GM23248 (cell line): ENCODE data around the gene GABBR1.

Source experiments
- EZH2 ChIP-seq: fragments of 200-600 bp; sonication (generic); IDR thresholded peaks from 2 replicates; pipeline ENCODE4 v1.6.1; 2018; ENCODE audit warnings: antibody characterized with exemption, mild to moderate bottlenecking; ENCODE audit not compliant: insufficient read depth, poor library complexity, severe bottlenecking
- EZH2phosphoT487 ChIP-seq: fragments of 200-600 bp; sonication (generic); IDR thresholded peaks from 2 replicates; pipeline ENCODE4 v1.6.1; 2018; ENCODE audit warnings: antibody characterized with exemption, moderate library complexity, mild to moderate bottlenecking, low read depth; ENCODE audit not compliant: insufficient read depth

- TF ChIP-seq EZH2 (no peak), EZH2phosphoT487 (no peak)
Measured at GRCh38 chr6:29557320-29557719, 75.7 kb downstream of the GABBR1 start.
